GM11168 (cell line): ENCODE data around the gene FYB2.

Experiments
- in situ Hi-C: fragments of 300-500 bp; cut with MboI; formaldehyde crosslinking; loops from one replicate; pipeline ENCODE4 v1.12.0; 2022; ENCODE audit warnings: low sequenced_read_pairs; ENCODE audit not compliant: unreplicated experiment

The FYB2 gene

GRCh38 chr1:56819387-56819899 is at the start of gene FYB2:
Gene FYB2, minus strand, starts transcription at chr1:56819404. Its CDS starts 114 bp downstream, at chr1:56819290.
- in situ Hi-C loops = no loop called here

- in situ Hi-C loops = no loop called here
Measured at GRCh38 chr1:56868761-56869160, 49.6 kb upstream of the FYB2 start.

GRCh38 chr1:56867491-56867890 is 48.3 kb upstream of the FYB2 start:
- in situ Hi-C loops = no loop called here

- in situ Hi-C loops = no loop called here
Measured at GRCh38 chr1:56866656-56867055, 47.5 kb upstream of the FYB2 start.

GRCh38 chr1:56864430-56864829 is 45.2 kb upstream of the FYB2 start:
- in situ Hi-C loops = no loop called here

- in situ Hi-C loops = no loop called here
Measured at GRCh38 chr1:56863265-56863992, 44.2 kb upstream of the FYB2 start.

- in situ Hi-C loops = no loop called here
Measured at GRCh38 chr1:56859287-56859686, 40.1 kb upstream of the FYB2 start.

GRCh38 chr1:56856186-56856585 is 37.0 kb upstream of the FYB2 start:
- in situ Hi-C loops = no loop called here

GRCh38 chr1:56855190-56855589 is 36.0 kb upstream of the FYB2 start:
- in situ Hi-C loops = no loop called here

- in situ Hi-C loops = no loop called here
Measured at GRCh38 chr1:56854521-56855099, 35.4 kb upstream of the FYB2 start, which contains the start of gene C8A. Gene C8A, plus strand, starts transcription at chr1:56854797. Its CDS starts 105 bp downstream, at chr1:56854902.

GRCh38 chr1:56852476-56852875 is 33.3 kb upstream of the FYB2 start:
- in situ Hi-C loops = no loop called here

GRCh38 chr1:56850922-56851321 is 31.7 kb upstream of the FYB2 start:
- in situ Hi-C loops = no loop called here

- in situ Hi-C loops = no loop called here
Measured at GRCh38 chr1:56850411-56850810, 31.2 kb upstream of the FYB2 start.

- in situ Hi-C loops = no loop called here
Measured at GRCh38 chr1:56849750-56850149, 30.5 kb upstream of the FYB2 start.

- in situ Hi-C loops = no loop called here
Measured at GRCh38 chr1:56845343-56845742, 26.1 kb upstream of the FYB2 start.

- in situ Hi-C loops = no loop called here
Measured at GRCh38 chr1:56844545-56845136, 25.4 kb upstream of the FYB2 start.

GRCh38 chr1:56843544-56843943 is 24.3 kb upstream of the FYB2 start:
- in situ Hi-C loops = no loop called here

GRCh38 chr1:56838759-56839158 is 19.6 kb upstream of the FYB2 start:
- in situ Hi-C loops = no loop called here

- in situ Hi-C loops = no loop called here
Measured at GRCh38 chr1:56837244-56837939, 18.2 kb upstream of the FYB2 start.

- in situ Hi-C loops = no loop called here
Measured at GRCh38 chr1:56836359-56836758, 17.2 kb upstream of the FYB2 start.

- in situ Hi-C loops = no loop called here
Measured at GRCh38 chr1:56835657-56836056, 16.5 kb upstream of the FYB2 start.
